Panc1 (cell line): ENCODE results near the gene LKAAEAR1. TPM values are rescaled to one million over a fixed set of nuclear protein-coding genes. Genes with fewer than 3 reads are reported as not detected.

Source experiments
- ATAC-seq: fragments of 200-7000 bp; cut with Tn5 transposase; 2 replicates; pipeline ENCODE4 v1.9.1; 2020; ENCODE audit warnings: mild to moderate bottlenecking, moderate library complexity
- BruUV-seq: library from RNA; stranded (reverse); fragments of 400-500 nt; replicated peaks from 2 replicates; lab custom pipeline; 2021; lab: Mats Ljungman, UMichigan
- CTCF ChIA-PET: fragments of 300-600 bp; sonication (Branson Sonifier 250); formaldehyde crosslinking; loops from one replicate; lab custom pipeline; 2022; ENCODE audit warnings: antibody characterized with exemption; lab: Charles Lee
- POLR2A ChIA-PET: fragments of 300-600 bp; sonication (Branson Sonifier 250); formaldehyde crosslinking; loops from one replicate; lab custom pipeline; 2022; ENCODE audit warnings: antibody characterized with exemption; lab: Charles Lee
- DNase-seq: peaks from one replicate; pipeline ENCODE4 v3.0.0-alpha.2; 2010; ENCODE audit warnings: low read depth, low spot score
- H3K27ac ChIP-seq: 2 replicates; pipeline ENCODE4 v1.5.1; 2011; ENCODE audit warnings: mild to moderate bottlenecking, low read length, inconsistent platforms
- H3K27me3 ChIP-seq: fragments of 200-500 bp; sonication (Bioruptor generic); 2 replicates; pipeline ENCODE4 v1.6.0; 2014; ENCODE audit warnings: low read length, inconsistent platforms; ENCODE audit not compliant: control insufficient read depth, insufficient read depth
- H3K36me3 ChIP-seq: fragments of 200-500 bp; sonication (Bioruptor generic); 2 replicates; pipeline ENCODE4 v1.5.1; 2014; ENCODE audit warnings: inconsistent platforms, mild to moderate bottlenecking, low read length, moderate library complexity; ENCODE audit not compliant: control insufficient read depth, insufficient read depth
- H3K4me1 ChIP-seq: 2 replicates; pipeline ENCODE4 v1.5.1; 2011; ENCODE audit warnings: inconsistent platforms, mild to moderate bottlenecking, low read length, moderate library complexity; ENCODE audit not compliant: control insufficient read depth, insufficient read depth
- H3K4me3 ChIP-seq, 2 experiments: 2 replicates each; pipeline ENCODE4 v1.5.1; 2011 to 2012; ENCODE audit warnings: low read depth in 2 of 2, low read length in 2 of 2, mild to moderate bottlenecking in 2 of 2, inconsistent platforms in 1 of 2, moderate library complexity in 1 of 2
- H3K9me3 ChIP-seq: fragments of 200-500 bp; sonication (Bioruptor generic); 2 replicates; pipeline ENCODE4 v1.5.1; 2014; ENCODE audit warnings: low read depth, mild to moderate bottlenecking, inconsistent platforms, low read length, moderate library complexity; ENCODE audit not compliant: control insufficient read depth, insufficient read depth
- CTCF ChIP-seq: fragments of 450-650 bp; IDR thresholded peaks from 2 replicates; pipeline ENCODE4 v1.5.1; 2017; ENCODE audit warnings: mild to moderate bottlenecking
- POLR2AphosphoS5 ChIP-seq: IDR thresholded peaks from 2 replicates; pipeline ENCODE4 v1.6.1; 2012; ENCODE audit warnings: mild to moderate bottlenecking, low read depth, low read length, moderate library complexity
- REST ChIP-seq, 2 experiments: IDR thresholded peaks; 2 replicates each; pipeline ENCODE4 v1.6.1; 2011 to 2012; ENCODE audit warnings: low read depth in 2 of 2, control low read depth in 1 of 2, low read length in 1 of 2, mild to moderate bottlenecking in 1 of 2, moderate library complexity in 1 of 2; ENCODE audit not compliant: insufficient read depth in 1 of 2
- SIN3A ChIP-seq: IDR thresholded peaks from 2 replicates; pipeline ENCODE4 v1.6.1; 2012; ENCODE audit warnings: low read depth, mild to moderate bottlenecking, low read length, moderate library complexity, borderline replicate concordance; ENCODE audit not compliant: insufficient read depth
- TCF7L2 ChIP-seq: IDR thresholded peaks from 2 replicates; pipeline ENCODE4 v1.6.1; 2011; ENCODE audit warnings: mild to moderate bottlenecking, low read depth, low read length, inconsistent platforms
- in situ Hi-C: cut with HindIII; loops from 2 replicates; pipeline ENCODE4 v1.10.0; 2016; ENCODE audit warnings: low sequenced_read_pairs, low pct_unique_long_range_greater_than_20kb
- intact Hi-C: fragments of 100-400 bp; cut with micrococcal nuclease; formaldehyde crosslinking; loops from one replicate; pipeline ENCODE4 v1.10.0; 2022; ENCODE audit not compliant: unreplicated experiment
- total RNA-seq: library from RNA; stranded (reverse); gene quantifications from one replicate; pipeline ENCODE4 v1.2.1, GENCODE V29; 2021; ENCODE audit not compliant: unreplicated experiment

The LKAAEAR1 gene
- total RNA-seq, 1 experiment from 2014 or later: 0.67 TPM

- Histone ChIP-seq H3K4me1 (peaks cover 16% of the 10 kb centered on the region), H3K9me3 (no peaks in the 10 kb centered on the region), H3K27me3 (no peaks in the 10 kb centered on the region), H3K27ac (no peak overlapping the region; the same call in 1 of the 2 replicates), H3K36me3 (no peaks in the 10 kb centered on the region), H3K4me3 (peak overlapping the region; percentile 50 to 56)
- ChIA-PET CTCF (interaction anchor here (0.6 to 1.9 kb wide), 4 partner anchors 21 to 37 kb away, joined by 3 to 7 read pairs (median 4); partner anchors contain the start of gene TCEA2), POLR2A (no interaction called here)
- peak; percentile 97 for TF ChIP-seq CTCF
- no peak for TF ChIP-seq TCF7L2
- in situ Hi-C loops (no loop called here), intact Hi-C loops (no loop called here)
- BruUV-seq: no TSS peak
- DNase-seq: no peak
- peak; percentile 72 for ATAC-seq
These were observed 807 bp downstream of the LKAAEAR1 start for GRCh38 chr20:64083378-64083803.

- Histone ChIP-seq H3K27ac (no peak overlapping the region), H3K27me3 (no peaks in the 10 kb centered on the region), H3K36me3 (no peaks in the 10 kb centered on the region), H3K4me3 (peak overlapping the region; percentile 50 to 56), H3K9me3 (no peaks in the 10 kb centered on the region), H3K4me1 (peaks cover 21% of the 10 kb centered on the region)
- no peak for ATAC-seq
- POLR2A ChIA-PET: no interaction called here
- CTCF ChIA-PET: interaction anchor here (0.8 to 1.9 kb wide), 3 partner anchors 22 to 37 kb away, joined by 3 to 7 read pairs (median 6); no protein-coding TSS in a partner anchor
- no TSS peak for BruUV-seq
- in situ Hi-C loops (no loop called here), intact Hi-C loops (no loop called here)
- TF ChIP-seq TCF7L2: no peak
- no peak for TF ChIP-seq POLR2AphosphoS5
- no peak for TF ChIP-seq REST (IDR thresholded peaks at IDR 0.05; ENCODE audit: insufficient read depth in 1 of 2, low read depth in 2 of 2, low read length in 1 of 2)
- TF ChIP-seq CTCF: no peak
- TF ChIP-seq SIN3A: no peak
- no peak for DNase-seq
These were observed 1.3 kb downstream of the LKAAEAR1 start for GRCh38 chr20:64082820-64083377.
